Heart left ventricle (tissue), 16 donors: Measurements from ENCODE around the gene CLDN17. TPM values are rescaled to one million over a fixed set of nuclear protein-coding genes. Genes with fewer than 3 reads are reported as not detected.

Experiments used
- ATAC-seq, 4 donors: fragments of 200-7000 bp; cut with Tn5 transposase; one replicate each; pipeline ENCODE4 v1.9.1; 2020 to 2022; ENCODE audit warnings: moderate library complexity in 4 of 4, mild to moderate bottlenecking in 3 of 4, moderate number of reproducible peaks in 1 of 4
- DNase-seq, 5 donors: peaks; one replicate each; pipeline ENCODE4 v3.0.0-alpha.2; 2020
- H3K27ac ChIP-seq, 12 donors: fragments of 200-600 bp; sonication (generic) in 4 of 12; one replicate each; pipeline versions ENCODE4 v1.5.0 to v1.8.0; 2016 to 2022; ENCODE audit warnings: mild to moderate bottlenecking in 2 of 12
- H3K27me3 ChIP-seq, 9 donors: fragments of 200-600 bp; sonication (generic) in 2 of 9; one replicate each; pipeline versions ENCODE4 v1.5.1 to v1.8.0; 2016 to 2022; ENCODE audit warnings: mild to moderate bottlenecking in 3 of 9
- H3K36me3 ChIP-seq, 9 donors: fragments of 200-600 bp; sonication (generic) in 2 of 9; one replicate each; pipeline versions ENCODE4 v1.5.0 to v1.8.0; 2018 to 2022; ENCODE audit warnings: mild to moderate bottlenecking in 2 of 9
- H3K4me1 ChIP-seq, 12 donors: fragments of 200-600 bp; sonication (generic) in 4 of 12; one replicate each; pipeline versions ENCODE4 v1.5.0 to v1.8.0; 2016 to 2022; ENCODE audit warnings: mild to moderate bottlenecking in 3 of 12
- H3K4me3 ChIP-seq, 12 donors: fragments of 200-600 bp; sonication (generic) in 4 of 12; one replicate each; pipeline versions ENCODE4 v1.5.0 to v1.8.0; 2017 to 2022; ENCODE audit warnings: mild to moderate bottlenecking in 9 of 12, moderate library complexity in 4 of 12
- H3K9me3 ChIP-seq, 12 donors: fragments of 200-600 bp; sonication (generic) in 4 of 12; one replicate each; pipeline versions ENCODE4 v1.5.0 to v1.8.0; 2016 to 2022; ENCODE audit warnings: mild to moderate bottlenecking in 1 of 12
- POLR2A ChIP-seq, 2 donors: fragments of 450-650 bp; IDR thresholded peaks; one replicate each; pipeline ENCODE4 v1.6.1; 2017; ENCODE audit warnings: antibody characterized with exemption in 2 of 2, mild to moderate bottlenecking in 2 of 2, moderate library complexity in 2 of 2
- whole genome bisulfite sequencing, 4 donors: extraction: QIAGEN DNeasy Blood & Tissue Kit in 2 of 4; methylation state at CpG; one replicate each; pipeline versions ENCODE4 v1.1.5 to v1.1.7; 2013 to 2018; 5-methylcytosine and 5-hydroxymethylcytosine counted together
- intact Hi-C, 10 donors: fragments of 100-400 bp; cut with DNase I; formaldehyde crosslinking; loops; one replicate each; pipeline versions ENCODE4 v1.11.1 to v1.14.2; 2022
- polyA plus RNA-seq, 2 donors: library from polyadenylated mRNA; stranded (reverse); fragments of 200-250 nt; gene quantifications; one replicate each; pipeline ENCODE4 v1.2.3, GENCODE V29; 2013
- total RNA-seq, 9 donors: library from RNA; depleted of rRNA in 2 of 9; stranded (reverse); fragments of >200 nt in 2 of 9; fragmentation: NEBNext Ultra II Directional in 3 of 9; extraction: Animal tissue kit (Norgen Biotek cat#: 25700) in 3 of 9; gene quantifications; one replicate each; pipeline versions ENCODE4 v1.1.0 to v1.2.4, GENCODE V29; 2016 to 2023
- TF ChIP-seq, protein P1 (sequence below), 12 donors: fragments of 200-600 bp; sonication (generic) in 4 of 12; IDR thresholded peaks; one replicate each; pipeline versions ENCODE4 v1.5.0 to v1.8.0; 2018 to 2022; ENCODE audit warnings: antibody characterized with exemption in 12 of 12, mild to moderate bottlenecking in 5 of 12
- donor health status: ischemic (EF 13 %, LVEDD 7.1; RV severe dilation, severe dysfunction).
- donor health status: healthy with polysubstance abuse.
- donor health status: DM: no; HTN: yes; CAD: no.
- donor health status: DM: no; HTN: no; CAD: no.
- donor health status: ischemic (EF 25% LVEDD 6.9; RV normal size, moderate dysfunction).
- donor health status: ischemic (EF 25% LVEDD 5.7; RV mildly dilated, moderate dysfunction).
- donor health status: healthy.
- donor health status: DM: yes; HTN: yes; CAD: no.
- donor health status: ischemic (EF 35%, LVEDD 5.7; RV mildly dilated, moderate dysfunction).
- donor health status: nonischemic (EF 11% LVEDD 7.7; RV severe dilation, severe dysfunction).
- donor health status: DM: yes; HTN: yes; CAD: no.
- donor health status: PGD.
- donor health status: ischemic (EF 29% LVEDD 5.4; RV normal size, mild dysfunction).
- donor health status: nonischemic (EF 23%, LVEDD 6.1; RV moderate dilation, normal function).

CLDN17 gene
- total and polyA plus RNA-seq, 11 donors = not detected

- Histone ChIP-seq H3K36me3 (no peaks in the 10 kb centered on the region), H3K9me3 (no peaks in the 10 kb centered on the region), H3K4me1 (no peaks in the 10 kb centered on the region), H3K4me3 (no peak overlapping the region), H3K27ac (no peak overlapping the region), H3K27me3 (no peaks in the 10 kb centered on the region)
- DNase-seq (no peak), ATAC-seq (no peak)
- TF ChIP-seq, protein P1, sequence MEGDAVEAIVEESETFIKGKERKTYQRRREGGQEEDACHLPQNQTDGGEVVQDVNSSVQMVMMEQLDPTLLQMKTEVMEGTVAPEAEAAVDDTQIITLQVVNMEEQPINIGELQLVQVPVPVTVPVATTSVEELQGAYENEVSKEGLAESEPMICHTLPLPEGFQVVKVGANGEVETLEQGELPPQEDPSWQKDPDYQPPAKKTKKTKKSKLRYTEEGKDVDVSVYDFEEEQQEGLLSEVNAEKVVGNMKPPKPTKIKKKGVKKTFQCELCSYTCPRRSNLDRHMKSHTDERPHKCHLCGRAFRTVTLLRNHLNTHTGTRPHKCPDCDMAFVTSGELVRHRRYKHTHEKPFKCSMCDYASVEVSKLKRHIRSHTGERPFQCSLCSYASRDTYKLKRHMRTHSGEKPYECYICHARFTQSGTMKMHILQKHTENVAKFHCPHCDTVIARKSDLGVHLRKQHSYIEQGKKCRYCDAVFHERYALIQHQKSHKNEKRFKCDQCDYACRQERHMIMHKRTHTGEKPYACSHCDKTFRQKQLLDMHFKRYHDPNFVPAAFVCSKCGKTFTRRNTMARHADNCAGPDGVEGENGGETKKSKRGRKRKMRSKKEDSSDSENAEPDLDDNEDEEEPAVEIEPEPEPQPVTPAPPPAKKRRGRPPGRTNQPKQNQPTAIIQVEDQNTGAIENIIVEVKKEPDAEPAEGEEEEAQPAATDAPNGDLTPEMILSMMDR (IDR thresholded peaks at IDR 0.05) = no peak
- intact Hi-C loops = no loop called here
These were observed 13.8 kb downstream of the CLDN17 start for GRCh38 chr21:30152792-30153191.

- DNase-seq (no peak), ATAC-seq (no peak)
- no peaks in the 10 kb centered on the region for H3K9me3 ChIP-seq
- intact Hi-C loops = no loop called here
- no peak for TF ChIP-seq POLR2A (IDR thresholded peaks at IDR 0.05)
- TF ChIP-seq, protein P1 (IDR thresholded peaks at IDR 0.05) = no peak
- H3K27ac ChIP-seq = no peak overlapping the region
- H3K27me3 ChIP-seq = no peaks in the 10 kb centered on the region
- H3K4me1 ChIP-seq = no peaks in the 10 kb centered on the region
- 79 to 85% (median 81%) methylated on average over 1 of the region's 1 CpG for WGBS, 4 donors
- H3K36me3 ChIP-seq = no peaks in the 10 kb centered on the region
- H3K4me3 ChIP-seq = no peak overlapping the region
These were observed 17.7 kb downstream of the CLDN17 start for GRCh38 chr21:30148906-30149305.

- Histone ChIP-seq H3K27me3 (no peaks in the 10 kb centered on the region), H3K9me3 (no peaks in the 10 kb centered on the region), H3K36me3 (no peaks in the 10 kb centered on the region), H3K4me1 (no peaks in the 10 kb centered on the region), H3K4me3 (no peak overlapping the region), H3K27ac (no peak overlapping the region)
- ATAC-seq = no peak
- TF ChIP-seq, protein P1 (IDR thresholded peaks at IDR 0.05) = no peak
- no peak for TF ChIP-seq POLR2A (IDR thresholded peaks at IDR 0.05)
- intact Hi-C loops = no loop called here
- no peak for DNase-seq
- whole genome bisulfite sequencing, 4 donors = 76 to 82% (median 79%) methylated on average over 16 of the region's 16 CpGs
These were observed 19.9 kb downstream of the CLDN17 start for GRCh38 chr21:30146558-30147282.

DNA sequence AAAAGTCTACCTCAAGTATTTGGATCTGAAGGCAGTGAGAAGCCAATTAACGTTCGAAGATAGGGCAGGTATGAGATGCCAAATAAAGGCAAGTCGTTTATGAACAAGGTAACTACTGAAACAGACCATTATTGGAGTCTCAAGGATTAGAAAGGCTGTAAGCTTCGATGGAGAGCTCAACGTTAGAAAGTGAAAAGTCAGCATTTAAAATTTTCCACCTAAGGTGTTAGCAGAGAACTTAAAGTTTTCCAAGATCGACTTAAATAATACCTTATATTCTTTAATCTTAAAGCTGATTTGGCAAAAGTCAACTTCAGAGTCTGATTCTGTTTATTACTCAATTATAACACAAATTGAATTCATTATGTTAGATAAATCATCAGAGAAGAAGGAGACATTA, 28.1 kb downstream of the CLDN17 start:
- Histone ChIP-seq H3K27ac (no peak overlapping the region), H3K9me3 (no peaks in the 10 kb centered on the region), H3K36me3 (no peaks in the 10 kb centered on the region), H3K4me1 (no peaks in the 10 kb centered on the region), H3K27me3 (no peaks in the 10 kb centered on the region), H3K4me3 (no peak overlapping the region)
- 72 to 83% (median 75%) methylated on average over 6 of the region's 6 CpGs for WGBS, 4 donors
- ATAC-seq (no peak), DNase-seq (no peak)
- intact Hi-C loops = no loop called here
- no peak for TF ChIP-seq POLR2A (IDR thresholded peaks at IDR 0.05)
- TF ChIP-seq, protein P1 (IDR thresholded peaks at IDR 0.05) = no peak
